ENCODE results near the gene CA10.

Gene CA10

DNA sequence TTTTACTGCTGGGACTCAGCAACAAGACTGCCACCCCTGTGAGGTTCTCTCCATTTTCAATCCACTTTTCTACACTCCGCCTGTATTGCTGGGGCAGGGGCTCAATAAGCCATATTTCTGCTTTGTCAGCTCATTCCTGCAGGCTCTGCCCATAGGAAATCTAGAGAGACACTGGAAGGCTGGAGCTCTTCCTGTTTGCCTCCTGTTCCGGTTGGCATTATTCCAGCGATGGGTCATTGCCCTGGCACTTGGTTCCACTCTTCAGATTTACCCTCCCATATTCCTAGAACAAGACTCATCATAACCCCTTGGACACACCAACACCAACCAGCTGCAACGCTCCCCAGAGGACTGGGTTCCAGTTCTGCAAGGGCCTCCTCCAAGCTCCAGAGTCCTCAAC lies 210.4 kb downstream of the CA10 start:
- DNase-seq (ENCODE audit: low spot score) = no peak

GRCh38 chr17:51947160-51947735 lies 211.3 kb downstream of the CA10 start:
- no peak for DNase-seq (ENCODE audit: low spot score)

DNA sequence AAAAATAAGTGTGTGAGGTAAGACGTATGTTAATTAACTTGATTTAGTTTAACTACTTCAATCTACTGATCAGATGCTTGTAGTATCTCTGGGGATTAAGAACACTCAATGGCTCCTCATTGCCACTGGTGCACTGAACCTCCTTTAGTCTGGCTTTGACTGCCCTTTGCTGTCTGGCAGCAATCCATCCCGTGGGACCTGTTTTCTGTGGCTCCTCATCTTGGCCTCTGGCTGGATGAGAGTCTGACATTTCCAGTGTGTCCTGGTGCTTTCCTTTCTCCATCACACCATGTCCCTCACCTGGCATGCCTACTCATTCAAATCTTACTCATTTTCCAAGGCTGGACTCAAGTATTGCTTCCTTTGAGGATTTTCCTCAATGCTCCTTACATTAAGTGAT lies 212.2 kb downstream of the CA10 start:
- DNase-seq (ENCODE audit: low spot score) = no peak

DNA sequence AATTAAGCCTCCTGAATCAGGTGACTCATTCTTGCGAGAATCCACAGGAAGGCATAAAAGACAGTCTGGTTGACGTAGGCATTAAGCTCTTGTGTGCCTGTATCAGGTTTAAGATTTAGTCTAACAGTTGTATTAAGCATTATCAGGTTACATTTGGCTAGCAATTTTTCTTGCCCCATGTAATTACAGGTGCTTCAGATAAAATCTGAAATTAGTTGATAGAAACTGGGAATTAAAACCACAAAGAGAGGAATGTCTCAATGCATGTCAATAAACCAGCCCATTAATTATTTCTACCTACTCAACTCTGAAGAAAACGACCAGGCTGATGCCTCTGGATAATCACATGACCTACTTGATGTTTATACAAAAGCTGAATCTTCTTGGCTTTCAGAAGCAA lies 217.2 kb downstream of the CA10 start:
- DNase-seq (ENCODE audit: low spot score) = no peak

DNA sequence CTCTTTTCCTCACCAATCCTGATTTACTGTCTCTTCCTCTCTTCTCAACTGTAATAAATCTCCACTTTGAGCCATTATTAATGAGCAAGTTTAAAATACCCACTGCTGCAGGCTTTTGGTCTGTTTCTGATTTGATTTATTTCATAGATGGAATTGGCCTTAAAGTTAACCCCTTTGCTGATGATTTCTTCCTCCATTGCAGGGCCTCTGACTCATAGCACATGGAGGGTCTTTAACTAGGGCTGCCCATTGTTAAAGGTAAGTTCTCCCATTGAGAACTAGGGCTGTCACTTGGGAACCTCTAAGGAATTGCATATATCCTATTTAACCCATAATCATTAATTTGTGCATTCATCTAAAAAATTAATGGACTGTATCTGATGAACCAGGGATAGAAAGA lies 221.2 kb downstream of the CA10 start:
- no peak for DNase-seq (ENCODE audit: low spot score)

DNA sequence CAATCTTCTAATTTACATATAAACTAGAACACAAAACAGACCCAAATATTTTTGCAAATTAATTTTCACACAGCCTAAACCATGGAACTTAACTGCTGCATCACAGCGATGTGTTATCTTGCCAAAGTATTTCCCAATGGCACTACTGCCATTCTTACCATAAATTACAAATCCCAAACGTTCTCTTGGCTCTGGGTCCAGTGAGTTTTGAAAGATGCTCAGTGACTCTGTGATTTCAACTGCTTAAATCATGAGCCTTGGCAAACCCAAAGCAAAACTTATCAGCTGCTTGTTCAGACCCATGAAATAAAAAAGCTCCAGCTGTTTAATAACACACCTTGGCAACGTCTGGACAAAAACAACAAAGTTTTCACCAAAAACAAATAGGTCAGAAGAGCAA lies 223.0 kb downstream of the CA10 start:
- DNase-seq (ENCODE audit: low spot score) = no peak

GRCh38 chr17:51933647-51934046 lies 224.9 kb downstream of the CA10 start:
- no peak for DNase-seq (ENCODE audit: low spot score)

DNA sequence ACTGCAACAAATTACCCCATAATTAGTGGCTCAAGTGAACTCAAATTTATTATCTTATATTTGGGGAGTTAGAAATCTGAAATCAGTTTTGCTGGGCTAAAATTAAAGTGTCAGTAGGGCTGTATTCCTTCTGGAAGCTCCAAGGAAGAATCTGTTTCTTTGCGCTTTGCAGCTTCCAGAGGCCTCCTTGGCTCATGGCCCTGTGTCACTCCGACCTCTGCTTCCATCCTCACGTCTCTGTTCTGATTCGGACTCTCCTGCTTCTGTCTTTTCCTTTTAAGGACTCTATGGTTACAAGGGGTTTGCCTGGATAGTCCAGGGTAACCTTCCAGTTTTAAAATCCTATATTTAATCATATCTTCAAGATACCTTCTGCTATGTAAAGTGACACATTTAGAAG lies 232.1 kb downstream of the CA10 start:
- DNase-seq (ENCODE audit: low spot score) = no peak

GRCh38 chr17:51921500-51921899 lies 237.0 kb downstream of the CA10 start:
- DNase-seq (ENCODE audit: low spot score) = no peak

- no peak for DNase-seq (ENCODE audit: low spot score)
Observed at GRCh38 chr17:51914577-51914976, 243.9 kb downstream of the CA10 start.

- DNase-seq (ENCODE audit: low spot score) = no peak
Observed at GRCh38 chr17:51913491-51914205, 244.9 kb downstream of the CA10 start.

GRCh38 chr17:51912939-51913338 lies 245.6 kb downstream of the CA10 start:
- DNase-seq (ENCODE audit: low spot score) = no peak

DNA sequence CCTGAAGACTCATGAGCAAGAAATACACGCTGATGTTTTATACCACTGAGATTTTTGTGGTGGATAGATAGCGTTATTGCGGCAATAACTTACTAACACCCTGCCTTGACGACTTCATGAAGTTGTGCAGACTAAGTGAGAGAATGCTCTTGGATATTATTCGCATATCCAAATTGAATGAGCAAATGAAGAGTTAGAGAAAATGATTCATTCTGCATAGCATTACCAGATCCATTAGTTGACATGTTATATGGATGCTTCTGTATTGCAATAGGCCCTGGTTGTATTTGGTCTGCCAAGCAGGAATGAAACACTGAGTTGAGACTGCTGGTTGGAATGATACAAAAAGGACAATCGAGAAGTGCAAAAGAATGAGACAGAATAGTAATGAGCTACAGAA lies 247.3 kb downstream of the CA10 start:
- DNase-seq (ENCODE audit: low spot score) = no peak

DNA sequence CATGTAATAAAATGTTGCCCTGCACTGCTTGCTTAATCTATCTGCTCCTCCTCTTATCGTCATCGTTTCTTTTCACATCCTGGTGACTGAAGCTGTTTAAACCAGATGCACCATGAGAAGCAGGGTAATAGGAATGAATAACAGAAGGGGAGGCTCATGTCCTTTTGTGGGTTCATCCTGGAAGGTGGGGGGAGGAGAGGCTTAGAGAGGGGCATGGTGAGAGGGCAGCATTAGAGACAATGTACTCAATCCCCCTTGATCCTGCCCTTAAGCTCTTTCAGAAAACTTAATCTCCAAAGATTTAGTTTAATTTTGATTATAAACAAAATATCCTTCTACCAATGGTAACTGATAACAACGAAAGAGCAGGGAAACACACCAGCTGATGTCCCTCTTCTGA lies 248.5 kb downstream of the CA10 start:
- DNase-seq (ENCODE audit: low spot score) = no peak

DNA sequence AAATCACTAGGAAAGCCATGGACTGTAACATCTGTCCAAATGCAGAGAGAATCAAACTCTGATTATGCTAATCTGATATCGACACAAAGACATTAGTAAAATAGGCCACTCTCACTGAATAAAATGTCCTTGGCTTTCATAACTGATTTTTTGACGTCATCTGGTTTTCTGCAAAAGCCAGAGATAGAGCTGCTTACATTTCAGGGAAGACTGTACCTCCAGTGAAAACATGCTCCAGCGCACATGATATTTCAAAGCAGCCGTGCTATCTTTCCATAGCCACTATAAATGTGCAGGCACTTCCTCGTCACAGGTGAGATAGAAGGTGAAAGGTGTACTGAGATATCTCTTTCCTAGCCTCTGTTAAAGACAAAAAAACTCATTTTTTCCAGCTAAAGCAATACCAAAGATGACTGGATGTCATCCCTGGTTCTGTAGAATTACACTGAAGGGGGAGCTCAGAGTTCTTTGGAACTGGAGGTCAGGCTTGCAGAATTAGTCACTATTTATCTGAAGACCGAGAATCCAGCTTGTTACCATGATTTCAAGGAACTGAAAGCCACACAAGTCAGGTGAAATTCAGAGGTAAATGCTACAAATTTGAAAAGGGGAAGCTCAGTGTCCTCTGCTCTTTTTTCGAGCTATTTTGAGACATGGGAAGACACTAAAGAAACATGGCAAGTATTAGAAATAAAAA lies 249.5 kb downstream of the CA10 start:
- DNase-seq (ENCODE audit: low spot score) = no peak

- DNase-seq (ENCODE audit: low spot score) = no peak
Observed at GRCh38 chr17:51907041-51907440, 251.5 kb downstream of the CA10 start.

GRCh38 chr17:51904379-51904778 lies 254.1 kb downstream of the CA10 start:
- DNase-seq (ENCODE audit: low spot score) = no peak

- DNase-seq (ENCODE audit: low spot score) = no peak
Observed at GRCh38 chr17:51901242-51901641, 257.3 kb downstream of the CA10 start.

GRCh38 chr17:51891936-51892335 lies 266.6 kb downstream of the CA10 start:
- DNase-seq (ENCODE audit: low spot score) = no peak

- DNase-seq (ENCODE audit: low spot score) = no peak
Observed at GRCh38 chr17:51890710-51891109, 267.8 kb downstream of the CA10 start.

GRCh38 chr17:51888816-51889215 lies 269.7 kb downstream of the CA10 start:
- DNase-seq (ENCODE audit: low spot score) = no peak

DNA sequence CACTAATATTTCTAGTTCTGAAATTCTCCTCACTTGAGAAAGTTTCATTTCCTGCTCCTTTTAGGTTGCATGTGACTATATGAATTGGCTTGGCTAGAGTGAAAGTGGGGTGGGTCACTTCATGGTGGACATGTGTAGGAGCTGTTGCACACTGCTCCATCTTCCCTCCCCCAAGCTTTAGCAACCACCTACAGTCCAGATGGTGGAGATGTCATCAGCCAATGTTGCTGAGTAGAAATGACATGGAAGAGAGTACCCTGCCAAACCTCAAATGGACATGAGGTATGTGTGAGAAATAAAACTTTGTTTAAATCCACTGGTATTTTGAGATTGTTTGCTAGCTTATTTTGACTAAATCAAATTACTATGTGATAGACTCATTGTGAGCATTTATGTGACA lies 281.5 kb downstream of the CA10 start:
- no peak for DNase-seq (ENCODE audit: low spot score)

DNA sequence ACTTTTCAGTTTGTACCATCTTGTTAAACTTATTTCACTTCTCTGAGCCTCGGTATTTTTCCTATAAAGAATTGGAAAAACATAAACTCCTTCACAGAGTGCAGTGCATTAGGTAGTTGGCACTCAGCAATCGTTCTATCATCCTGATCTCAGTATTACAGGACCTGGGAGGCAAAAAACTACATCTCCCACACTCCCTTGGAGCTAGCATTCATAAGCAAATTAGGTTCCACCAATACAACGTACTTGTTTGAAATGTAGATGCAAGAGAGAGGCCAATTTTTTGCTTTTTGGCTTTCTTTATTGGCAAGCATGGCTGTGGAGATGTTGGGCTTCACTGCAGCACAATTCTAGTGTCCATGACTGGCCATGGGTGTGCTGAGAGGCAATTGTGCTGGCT lies 285.2 kb downstream of the CA10 start:
- DNase-seq (ENCODE audit: low spot score) = no peak

GRCh38 chr17:51869387-51869786 lies 289.1 kb downstream of the CA10 start:
- no peak for DNase-seq (ENCODE audit: low spot score)

All from AG08395 (cell line).